ENCODE results near the gene SLC6A12. TPM values are rescaled to one million over a fixed set of nuclear protein-coding genes. Genes with fewer than 3 reads are reported as not detected.
A peak's percentile ranks its signal among the peaks of the same experiment; 100 is the strongest.

Gene SLC6A12
- total and polyA plus RNA-seq, 10 donors, result 0.35 to 3.1 (median 1.8) TPM

DNA sequence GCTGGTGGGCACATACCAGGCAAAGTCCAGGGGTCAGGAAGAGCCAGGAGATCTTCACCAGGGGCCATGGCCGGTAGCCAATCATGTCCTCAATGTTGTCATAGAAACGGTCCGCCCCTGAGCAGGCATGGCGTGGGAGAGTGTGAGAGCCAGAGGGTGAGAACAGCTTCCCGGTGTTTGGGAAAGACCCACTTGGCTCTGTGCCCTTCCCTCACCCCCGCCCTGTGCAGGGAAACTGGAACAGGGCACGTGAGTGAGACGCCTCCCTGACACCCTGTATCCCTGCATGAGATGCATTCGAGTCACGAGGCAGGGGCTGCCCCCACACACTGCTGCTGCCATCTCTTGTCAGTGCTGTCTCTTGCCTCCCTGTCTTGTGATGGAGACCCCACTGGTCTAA is 20.7 kb downstream of the SLC6A12 start:
- TF ChIP-seq POLR2A (IDR thresholded peaks at IDR 0.05) (no peak), POLR2AphosphoS5 (IDR thresholded peaks at IDR 0.05) (no peak)
- TF ChIP-seq, protein P1, sequence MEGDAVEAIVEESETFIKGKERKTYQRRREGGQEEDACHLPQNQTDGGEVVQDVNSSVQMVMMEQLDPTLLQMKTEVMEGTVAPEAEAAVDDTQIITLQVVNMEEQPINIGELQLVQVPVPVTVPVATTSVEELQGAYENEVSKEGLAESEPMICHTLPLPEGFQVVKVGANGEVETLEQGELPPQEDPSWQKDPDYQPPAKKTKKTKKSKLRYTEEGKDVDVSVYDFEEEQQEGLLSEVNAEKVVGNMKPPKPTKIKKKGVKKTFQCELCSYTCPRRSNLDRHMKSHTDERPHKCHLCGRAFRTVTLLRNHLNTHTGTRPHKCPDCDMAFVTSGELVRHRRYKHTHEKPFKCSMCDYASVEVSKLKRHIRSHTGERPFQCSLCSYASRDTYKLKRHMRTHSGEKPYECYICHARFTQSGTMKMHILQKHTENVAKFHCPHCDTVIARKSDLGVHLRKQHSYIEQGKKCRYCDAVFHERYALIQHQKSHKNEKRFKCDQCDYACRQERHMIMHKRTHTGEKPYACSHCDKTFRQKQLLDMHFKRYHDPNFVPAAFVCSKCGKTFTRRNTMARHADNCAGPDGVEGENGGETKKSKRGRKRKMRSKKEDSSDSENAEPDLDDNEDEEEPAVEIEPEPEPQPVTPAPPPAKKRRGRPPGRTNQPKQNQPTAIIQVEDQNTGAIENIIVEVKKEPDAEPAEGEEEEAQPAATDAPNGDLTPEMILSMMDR (IDR thresholded peaks at IDR 0.05 in 8 of 11, conservative IDR thresholded peaks at IDR 0.05 in 3 of 11), result no peak
- no peak overlapping the region for H3K27ac ChIP-seq
- no peaks in the 10 kb centered on the region for H3K9me3 ChIP-seq
- peak; percentile 34 for DNase-seq
- WGBS, 5 donors, result 60 to 82% (median 73%) methylated on average over 9 to 10 of the region's 10 CpGs
- no peak overlapping the region for H3K4me3 ChIP-seq
- no peaks in the 10 kb centered on the region for H3K36me3 ChIP-seq
- H3K27me3 ChIP-seq (replicated peaks in 1 of 7), result peaks cover 0 to 83% (median 15%) of the 10 kb centered on the region in 7 donors
- H3K4me1 ChIP-seq, result peaks cover 0 to 13% (median 10%) of the 10 kb centered on the region in 6 donors
- intact Hi-C loops (cut with DNase I; ENCODE audit: low total_unique reads), result no loop called here

DNA sequence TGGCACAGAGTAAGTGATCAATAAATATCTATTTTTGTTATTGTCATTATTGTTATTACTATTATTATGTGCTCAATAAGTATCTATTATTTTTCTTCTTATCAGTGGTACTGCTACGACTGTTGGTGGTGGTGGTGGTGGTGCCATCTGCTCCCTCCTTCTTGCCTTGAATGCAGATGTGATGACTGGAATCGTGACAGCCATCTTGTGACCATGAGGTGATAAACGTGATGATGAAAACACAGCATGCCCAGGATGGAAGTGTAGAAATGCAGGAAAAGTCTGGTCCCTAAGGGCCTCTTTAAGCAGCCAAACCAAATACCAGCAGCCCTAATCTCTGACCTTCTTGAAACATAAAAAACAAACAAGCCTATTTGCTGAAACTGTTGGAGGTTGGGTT is 22.4 kb downstream of the SLC6A12 start:
- DNase-seq, result peak; percentile 16
- TF ChIP-seq, protein P1 (IDR thresholded peaks at IDR 0.05 in 8 of 11, conservative IDR thresholded peaks at IDR 0.05 in 3 of 11), result no peak
- no peak for TF ChIP-seq POLR2AphosphoS5 (IDR thresholded peaks at IDR 0.05)
- no peak for TF ChIP-seq POLR2A (IDR thresholded peaks at IDR 0.05)
- 78 to 90% (median 85%) methylated on average over 3 of the region's 3 CpGs for WGBS, 5 donors
- Histone ChIP-seq H3K4me1 (peaks cover 0 to 13% (median 10%) of the 10 kb centered on the region in 6 donors), H3K27me3 (replicated peaks in 1 of 7) (peaks cover 0 to 85% (median 15%) of the 10 kb centered on the region in 7 donors), H3K4me3 (no peak overlapping the region), H3K36me3 (no peaks in the 10 kb centered on the region), H3K9me3 (no peaks in the 10 kb centered on the region), H3K27ac (no peak overlapping the region)
- intact Hi-C loops (cut with DNase I; ENCODE audit: low total_unique reads), result no loop called here

DNA sequence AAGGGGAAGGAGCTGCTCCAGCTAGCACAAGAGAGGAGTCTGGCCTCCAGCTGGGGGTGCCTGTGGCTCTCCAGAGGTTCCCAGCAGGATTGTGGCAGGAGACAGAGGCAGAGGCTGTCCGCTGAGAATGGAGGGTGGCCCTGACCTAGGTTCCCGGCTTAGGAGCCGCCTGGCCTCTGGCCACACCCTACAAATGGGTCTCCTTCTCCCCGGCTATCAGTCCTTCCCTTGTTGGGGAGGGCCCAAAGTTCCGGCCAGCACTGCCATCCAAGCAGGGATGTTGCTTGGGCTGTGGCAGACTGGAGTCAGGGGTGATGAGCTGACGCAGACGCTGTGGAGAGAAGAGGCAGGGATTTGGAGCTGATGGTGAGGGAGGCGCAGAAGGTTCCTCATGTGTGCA is 23.1 kb downstream of the SLC6A12 start:
- intact Hi-C loops (cut with DNase I; ENCODE audit: low total_unique reads), result no loop called here
- Histone ChIP-seq H3K27ac (no peak overlapping the region), H3K9me3 (no peaks in the 10 kb centered on the region), H3K36me3 (no peaks in the 10 kb centered on the region), H3K4me1 (peaks cover 0 to 13% (median 10%) of the 10 kb centered on the region in 6 donors), H3K27me3 (replicated peaks in 1 of 7) (peaks cover 0 to 84% (median 15%) of the 10 kb centered on the region in 7 donors), H3K4me3 (no peak overlapping the region)
- 85 to 94% (median 93%) methylated on average over 7 to 8 of the region's 8 CpGs for WGBS, 5 donors
- TF ChIP-seq POLR2AphosphoS5 (IDR thresholded peaks at IDR 0.05) (no peak), POLR2A (IDR thresholded peaks at IDR 0.05) (no peak)
- TF ChIP-seq, protein P1 (IDR thresholded peaks at IDR 0.05 in 8 of 11, conservative IDR thresholded peaks at IDR 0.05 in 3 of 11), result no peak
- DNase-seq, result peak; percentile 66

DNA sequence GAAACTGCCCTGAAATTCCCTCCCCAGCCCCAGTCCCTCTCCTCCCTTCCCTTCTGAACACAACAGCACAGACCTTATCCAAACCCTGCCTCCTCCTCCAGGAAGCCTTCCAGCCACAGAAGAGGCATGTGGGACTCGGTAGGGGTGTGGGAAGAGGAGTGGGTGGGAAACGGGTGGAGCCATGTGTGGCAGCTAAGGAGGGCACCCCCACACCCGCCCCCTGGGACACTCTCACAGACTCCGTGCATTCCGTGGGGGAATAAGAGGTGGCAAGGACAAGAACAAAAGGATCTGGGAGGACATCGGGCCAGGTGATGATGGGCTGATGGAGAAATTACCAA is 24.4 kb downstream of the SLC6A12 start:
- intact Hi-C loops (cut with DNase I; ENCODE audit: low total_unique reads), result no loop called here
- no peak overlapping the region for H3K4me3 ChIP-seq
- H3K4me1 ChIP-seq, result peaks cover 0 to 18% (median 10%) of the 10 kb centered on the region in 6 donors
- no peaks in the 10 kb centered on the region for H3K36me3 ChIP-seq
- H3K27ac ChIP-seq, result no peak overlapping the region
- peaks cover 0 to 81% (median 15%) of the 10 kb centered on the region in 7 donors for H3K27me3 ChIP-seq (replicated peaks in 1 of 7)
- no peaks in the 10 kb centered on the region for H3K9me3 ChIP-seq
- WGBS, 5 donors, result 73 to 78% (median 76%) methylated on average over 6 of the region's 6 CpGs
- DNase-seq, result peak; percentile 56
- no peak for TF ChIP-seq POLR2A (IDR thresholded peaks at IDR 0.05)
- no peak for TF ChIP-seq POLR2AphosphoS5 (IDR thresholded peaks at IDR 0.05)
- TF ChIP-seq, protein P1 (IDR thresholded peaks at IDR 0.05 in 8 of 11, conservative IDR thresholded peaks at IDR 0.05 in 3 of 11), result no peak

Measured in spleen (tissue), 11 donors.